GM23338 (cell line): Measurements from ENCODE around the gene WDR41. TPM values are rescaled to one million over a fixed set of nuclear protein-coding genes. Genes with fewer than 3 reads are reported as not detected.
"Not testable (repeated sequence)": the region's sequence is repeated elsewhere in the genome, so short reads cannot be mapped to it uniquely, and the experiment has no call there.

Source experiments
- ATAC-seq: fragments of 200-7000 bp; cut with Tn5 transposase; 3 replicates; pipeline ENCODE4 v1.9.1; 2020
- DNase-seq: peaks from one replicate; pipeline ENCODE4 v3.0.0-alpha.2; 2015; ENCODE audit warnings: low spot score
- H2AFZ ChIP-seq: fragments of 200-600 bp; sonication (generic); 2 replicates; pipeline ENCODE4 v1.8.0; 2016; ENCODE audit warnings: antibody characterized with exemption, mild to moderate bottlenecking, moderate library complexity
- H3F3A ChIP-seq: fragments of 200-600 bp; sonication (generic); replicated peaks from 2 replicates; pipeline ENCODE4 v1.8.0; 2017; ENCODE audit warnings: antibody characterized with exemption, mixed run types, low read depth
- H3K27ac ChIP-seq: fragments of 200-600 bp; sonication (generic); 2 replicates; pipeline ENCODE4 v1.6.1; 2016; ENCODE audit warnings: low read depth
- H3K27me3 ChIP-seq: fragments of 200-600 bp; sonication (generic); 2 replicates; pipeline ENCODE4 v1.8.0; 2016; ENCODE audit warnings: mild to moderate bottlenecking, mixed run types, moderate library complexity; ENCODE audit not compliant: insufficient read depth
- H3K36me3 ChIP-seq: fragments of 200-600 bp; sonication (generic); 2 replicates; pipeline ENCODE4 v1.8.0; 2016; ENCODE audit warnings: mild to moderate bottlenecking; ENCODE audit not compliant: insufficient read depth
- H3K4me1 ChIP-seq: fragments of 200-600 bp; sonication (generic); 2 replicates; pipeline ENCODE4 v1.8.0; 2016; ENCODE audit warnings: mild to moderate bottlenecking, moderate library complexity; ENCODE audit not compliant: insufficient read depth
- H3K4me2 ChIP-seq: fragments of 200-600 bp; sonication (generic); 2 replicates; pipeline ENCODE4 v1.7.1; 2017; ENCODE audit warnings: mixed run types
- H3K4me3 ChIP-seq: fragments of 200-600 bp; sonication (generic); 2 replicates; pipeline ENCODE4 v1.6.1; 2016; ENCODE audit warnings: mixed run types
- H3K79me2 ChIP-seq: fragments of 200-600 bp; sonication (generic); replicated peaks from 2 replicates; pipeline ENCODE4 v1.8.0; 2017; ENCODE audit warnings: mild to moderate bottlenecking; ENCODE audit not compliant: insufficient read depth
- H3K9me2 ChIP-seq: fragments of 200-600 bp; sonication (generic); 2 replicates; pipeline ENCODE4 v1.8.0; 2017; ENCODE audit not compliant: insufficient read depth
- H4K20me1 ChIP-seq: fragments of 200-600 bp; sonication (generic); replicated peaks from 2 replicates; pipeline ENCODE4 v1.8.0; 2017; ENCODE audit warnings: mild to moderate bottlenecking; ENCODE audit not compliant: insufficient read depth
- H3K27ac Mint-ChIP-seq: 2 replicates; pipeline ENCODE4 v1.8.0; 2020; ENCODE audit warnings: inconsistent platforms, mild to moderate bottlenecking, moderate library complexity, mixed read lengths
- H3K27me3 Mint-ChIP-seq: 3 replicates; pipeline ENCODE4 v1.8.0; 2022; ENCODE audit warnings: low read depth, mild to moderate bottlenecking, moderate library complexity, mixed read lengths, inconsistent platforms; ENCODE audit not compliant: insufficient read depth, poor library complexity
- H3K36me3 Mint-ChIP-seq: 3 replicates; pipeline ENCODE4 v1.8.0; 2021; ENCODE audit warnings: low read depth, mild to moderate bottlenecking, inconsistent platforms, moderate library complexity, mixed read lengths
- H3K4me1 Mint-ChIP-seq: 3 replicates; pipeline ENCODE4 v1.8.0; 2020; ENCODE audit warnings: mild to moderate bottlenecking, inconsistent platforms, mixed read lengths
- H3K4me3 Mint-ChIP-seq: 3 replicates; pipeline ENCODE4 v1.8.0; 2021; ENCODE audit warnings: moderate library complexity, mild to moderate bottlenecking, inconsistent platforms, mixed read lengths
- H3K9me3 Mint-ChIP-seq: 3 replicates; pipeline ENCODE4 v1.8.0; 2020; ENCODE audit warnings: moderate library complexity, mild to moderate bottlenecking, inconsistent platforms, mixed read lengths
- EZH2 ChIP-seq: fragments of 200-600 bp; sonication (generic); IDR thresholded peaks from one replicate; pipeline ENCODE4 v1.8.0; 2017; ENCODE audit warnings: antibody characterized with exemption, mild to moderate bottlenecking, low read depth; ENCODE audit not compliant: unreplicated experiment
- EZH2phosphoT487 ChIP-seq: fragments of 200-600 bp; sonication (generic); IDR thresholded peaks from one replicate; pipeline ENCODE4 v1.8.1; 2018; ENCODE audit warnings: antibody characterized with exemption; ENCODE audit not compliant: unreplicated experiment
- ZNF114 ChIP-seq: fragments of 250-450 bp; sonication (Bioruptor Pico); IDR thresholded peaks from 2 replicates; pipeline ENCODE4 v1.5.0; 2020; ENCODE audit warnings: mild to moderate bottlenecking, moderate library complexity
- polyA plus RNA-seq: library from polyadenylated mRNA; unstranded; fragments of >200 nt; fragmentation: Nextera tagmentation; extraction: Ambion mirVana; gene quantifications from 2 replicates; pipeline ENCODE4 v1.2.1, GENCODE V29; 2016
- total RNA-seq: library from RNA; depleted of rRNA; stranded (reverse); fragments of >200 nt; shearing (Covaris generic); gene quantifications from 2 replicates; pipeline ENCODE4 v1.2.3, GENCODE V29; 2014
- TF ChIP-seq, protein P1 (sequence below): fragments of 250-450 bp; sonication (Bioruptor Pico); IDR thresholded peaks from 2 replicates; pipeline ENCODE4 v1.5.0; 2020; ENCODE audit warnings: mild to moderate bottlenecking, moderate library complexity
- TF ChIP-seq, protein P2 (sequence below): IDR thresholded peaks from one replicate; pipeline ENCODE4 v1.6.1; 2018; ENCODE audit warnings: antibody characterized with exemption; ENCODE audit not compliant: unreplicated experiment

Gene WDR41
- total and polyA plus RNA-seq, 2 experiments from 2014 or later, result 19.1 to 40.4 TPM

DNA sequence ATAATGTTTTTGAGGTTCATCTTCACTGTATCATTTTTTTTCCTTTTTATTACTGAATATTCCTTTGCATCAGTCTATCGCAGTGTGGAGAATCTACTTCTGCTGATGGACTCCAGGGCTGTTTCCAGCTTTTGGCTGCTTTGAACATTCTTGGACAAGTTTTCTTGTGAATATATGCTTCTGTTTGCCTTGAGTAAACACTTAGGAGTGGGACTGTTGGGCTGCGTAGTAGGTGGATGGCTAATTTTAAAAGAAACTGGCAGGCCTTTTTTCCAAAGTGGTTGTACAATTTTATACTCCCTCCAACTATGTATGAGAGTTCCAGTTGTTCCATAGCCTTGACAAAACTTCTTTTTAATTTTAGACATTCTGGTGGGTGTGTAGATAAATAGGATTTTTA is 102.4 kb downstream of the WDR41 start (continued):
- TF ChIP-seq, protein P1, sequence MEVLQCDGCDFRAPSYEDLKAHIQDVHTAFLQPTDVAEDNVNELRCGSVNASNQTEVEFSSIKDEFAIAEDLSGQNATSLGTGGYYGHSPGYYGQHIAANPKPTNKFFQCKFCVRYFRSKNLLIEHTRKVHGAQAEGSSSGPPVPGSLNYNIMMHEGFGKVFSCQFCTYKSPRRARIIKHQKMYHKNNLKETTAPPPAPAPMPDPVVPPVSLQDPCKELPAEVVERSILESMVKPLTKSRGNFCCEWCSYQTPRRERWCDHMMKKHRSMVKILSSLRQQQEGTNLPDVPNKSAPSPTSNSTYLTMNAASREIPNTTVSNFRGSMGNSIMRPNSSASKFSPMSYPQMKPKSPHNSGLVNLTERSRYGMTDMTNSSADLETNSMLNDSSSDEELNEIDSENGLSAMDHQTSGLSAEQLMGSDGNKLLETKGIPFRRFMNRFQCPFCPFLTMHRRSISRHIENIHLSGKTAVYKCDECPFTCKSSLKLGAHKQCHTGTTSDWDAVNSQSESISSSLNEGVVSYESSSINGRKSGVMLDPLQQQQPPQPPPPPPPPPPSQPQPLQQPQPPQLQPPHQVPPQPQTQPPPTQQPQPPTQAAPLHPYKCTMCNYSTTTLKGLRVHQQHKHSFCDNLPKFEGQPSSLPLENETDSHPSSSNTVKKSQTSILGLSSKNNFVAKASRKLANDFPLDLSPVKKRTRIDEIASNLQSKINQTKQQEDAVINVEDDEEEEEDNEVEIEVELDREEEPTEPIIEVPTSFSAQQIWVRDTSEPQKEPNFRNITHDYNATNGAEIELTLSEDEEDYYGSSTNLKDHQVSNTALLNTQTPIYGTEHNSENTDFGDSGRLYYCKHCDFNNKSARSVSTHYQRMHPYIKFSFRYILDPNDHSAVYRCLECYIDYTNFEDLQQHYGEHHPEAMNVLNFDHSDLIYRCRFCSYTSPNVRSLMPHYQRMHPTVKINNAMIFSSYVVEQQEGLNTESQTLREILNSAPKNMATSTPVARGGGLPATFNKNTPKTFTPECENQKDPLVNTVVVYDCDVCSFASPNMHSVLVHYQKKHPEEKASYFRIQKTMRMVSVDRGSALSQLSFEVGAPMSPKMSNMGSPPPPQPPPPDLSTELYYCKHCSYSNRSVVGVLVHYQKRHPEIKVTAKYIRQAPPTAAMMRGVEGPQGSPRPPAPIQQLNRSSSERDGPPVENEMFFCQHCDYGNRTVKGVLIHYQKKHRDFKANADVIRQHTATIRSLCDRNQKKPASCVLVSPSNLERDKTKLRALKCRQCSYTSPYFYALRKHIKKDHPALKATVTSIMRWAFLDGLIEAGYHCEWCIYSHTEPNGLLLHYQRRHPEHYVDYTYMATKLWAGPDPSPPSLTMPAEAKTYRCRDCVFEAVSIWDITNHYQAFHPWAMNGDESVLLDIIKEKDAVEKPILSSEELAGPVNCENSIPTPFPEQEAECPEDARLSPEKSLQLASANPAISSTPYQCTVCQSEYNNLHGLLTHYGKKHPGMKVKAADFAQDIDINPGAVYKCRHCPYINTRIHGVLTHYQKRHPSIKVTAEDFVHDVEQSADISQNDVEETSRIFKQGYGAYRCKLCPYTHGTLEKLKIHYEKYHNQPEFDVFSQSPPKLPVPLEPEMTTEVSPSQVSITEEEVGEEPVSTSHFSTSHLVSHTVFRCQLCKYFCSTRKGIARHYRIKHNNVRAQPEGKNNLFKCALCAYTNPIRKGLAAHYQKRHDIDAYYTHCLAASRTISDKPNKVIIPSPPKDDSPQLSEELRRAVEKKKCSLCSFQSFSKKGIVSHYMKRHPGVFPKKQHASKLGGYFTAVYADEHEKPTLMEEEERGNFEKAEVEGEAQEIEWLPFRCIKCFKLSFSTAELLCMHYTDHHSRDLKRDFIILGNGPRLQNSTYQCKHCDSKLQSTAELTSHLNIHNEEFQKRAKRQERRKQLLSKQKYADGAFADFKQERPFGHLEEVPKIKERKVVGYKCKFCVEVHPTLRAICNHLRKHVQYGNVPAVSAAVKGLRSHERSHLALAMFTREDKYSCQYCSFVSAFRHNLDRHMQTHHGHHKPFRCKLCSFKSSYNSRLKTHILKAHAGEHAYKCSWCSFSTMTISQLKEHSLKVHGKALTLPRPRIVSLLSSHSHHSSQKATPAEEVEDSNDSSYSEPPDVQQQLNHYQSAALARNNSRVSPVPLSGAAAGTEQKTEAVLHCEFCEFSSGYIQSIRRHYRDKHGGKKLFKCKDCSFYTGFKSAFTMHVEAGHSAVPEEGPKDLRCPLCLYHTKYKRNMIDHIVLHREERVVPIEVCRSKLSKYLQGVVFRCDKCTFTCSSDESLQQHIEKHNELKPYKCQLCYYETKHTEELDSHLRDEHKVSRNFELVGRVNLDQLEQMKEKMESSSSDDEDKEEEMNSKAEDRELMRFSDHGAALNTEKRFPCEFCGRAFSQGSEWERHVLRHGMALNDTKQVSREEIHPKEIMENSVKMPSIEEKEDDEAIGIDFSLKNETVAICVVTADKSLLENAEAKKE (CRISPR knock-in tag), result no peak
- TF ChIP-seq EZH2 (no peak), EZH2phosphoT487 (no peak), ZNF114 (CRISPR knock-in tag) (no peak)
- TF ChIP-seq, protein P2, sequence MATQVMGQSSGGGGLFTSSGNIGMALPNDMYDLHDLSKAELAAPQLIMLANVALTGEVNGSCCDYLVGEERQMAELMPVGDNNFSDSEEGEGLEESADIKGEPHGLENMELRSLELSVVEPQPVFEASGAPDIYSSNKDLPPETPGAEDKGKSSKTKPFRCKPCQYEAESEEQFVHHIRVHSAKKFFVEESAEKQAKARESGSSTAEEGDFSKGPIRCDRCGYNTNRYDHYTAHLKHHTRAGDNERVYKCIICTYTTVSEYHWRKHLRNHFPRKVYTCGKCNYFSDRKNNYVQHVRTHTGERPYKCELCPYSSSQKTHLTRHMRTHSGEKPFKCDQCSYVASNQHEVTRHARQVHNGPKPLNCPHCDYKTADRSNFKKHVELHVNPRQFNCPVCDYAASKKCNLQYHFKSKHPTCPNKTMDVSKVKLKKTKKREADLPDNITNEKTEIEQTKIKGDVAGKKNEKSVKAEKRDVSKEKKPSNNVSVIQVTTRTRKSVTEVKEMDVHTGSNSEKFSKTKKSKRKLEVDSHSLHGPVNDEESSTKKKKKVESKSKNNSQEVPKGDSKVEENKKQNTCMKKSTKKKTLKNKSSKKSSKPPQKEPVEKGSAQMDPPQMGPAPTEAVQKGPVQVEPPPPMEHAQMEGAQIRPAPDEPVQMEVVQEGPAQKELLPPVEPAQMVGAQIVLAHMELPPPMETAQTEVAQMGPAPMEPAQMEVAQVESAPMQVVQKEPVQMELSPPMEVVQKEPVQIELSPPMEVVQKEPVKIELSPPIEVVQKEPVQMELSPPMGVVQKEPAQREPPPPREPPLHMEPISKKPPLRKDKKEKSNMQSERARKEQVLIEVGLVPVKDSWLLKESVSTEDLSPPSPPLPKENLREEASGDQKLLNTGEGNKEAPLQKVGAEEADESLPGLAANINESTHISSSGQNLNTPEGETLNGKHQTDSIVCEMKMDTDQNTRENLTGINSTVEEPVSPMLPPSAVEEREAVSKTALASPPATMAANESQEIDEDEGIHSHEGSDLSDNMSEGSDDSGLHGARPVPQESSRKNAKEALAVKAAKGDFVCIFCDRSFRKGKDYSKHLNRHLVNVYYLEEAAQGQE, result no peak

DNA sequence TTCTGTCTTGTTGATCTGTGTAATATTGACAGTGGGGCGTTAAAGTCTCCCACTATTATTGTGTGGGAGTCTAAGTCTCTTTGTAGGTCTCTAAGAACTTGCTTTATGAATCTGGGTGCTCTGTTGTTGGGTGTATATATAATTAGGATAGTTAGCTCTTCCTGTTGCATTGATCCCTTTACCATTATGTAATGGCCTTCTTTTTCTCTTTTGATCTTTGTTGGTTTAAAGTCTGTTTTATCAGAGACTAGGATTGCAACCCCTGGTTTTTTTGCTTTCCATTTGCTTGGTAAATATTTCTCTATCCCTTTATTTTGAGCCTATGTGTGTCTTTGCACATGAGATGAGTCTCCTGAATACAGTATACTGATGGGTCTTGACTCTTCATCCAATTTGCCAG is 105.8 kb downstream of the WDR41 start:
- H3K27me3 Mint-ChIP-seq, H3K36me3 Mint-ChIP-seq, DNase-seq, H3K9me2 ChIP-seq, H3F3A ChIP-seq, H3K4me3 Mint-ChIP-seq, ATAC-seq, H4K20me1 ChIP-seq, H3K27me3 ChIP-seq, H3K36me3 ChIP-seq, H3K4me1 Mint-ChIP-seq, H3K9me3 Mint-ChIP-seq, H3K4me1 ChIP-seq, H3K79me2 ChIP-seq, H2AFZ ChIP-seq, H3K27ac Mint-ChIP-seq, H3K4me3 ChIP-seq, H3K27ac ChIP-seq, H3K4me2 ChIP-seq: not testable (repeated sequence)

DNA sequence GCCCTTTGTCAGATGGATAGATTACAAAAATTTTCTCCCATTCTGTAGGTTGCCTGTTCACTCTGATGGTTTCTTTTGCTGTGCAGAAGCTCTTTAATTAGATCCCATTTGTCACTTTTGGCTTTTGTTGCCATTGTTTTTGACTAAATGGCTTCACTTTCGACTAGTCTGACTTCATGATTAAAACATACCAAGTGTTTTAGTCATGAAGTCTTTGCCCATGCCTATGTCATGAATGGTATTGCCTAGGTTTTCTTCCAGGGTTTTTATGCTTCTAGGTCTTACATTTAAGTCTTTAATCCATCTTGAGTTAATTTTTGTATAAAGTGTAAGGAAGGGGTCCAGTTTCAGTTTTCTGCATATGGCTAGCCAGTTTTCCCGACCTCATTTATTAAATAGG is 108.8 kb downstream of the WDR41 start:
- H3K4me1 Mint-ChIP-seq, result peaks cover 14% of the 10 kb centered on the region; the same call in 2 of the 3 replicates
- H3K27me3 ChIP-seq, H4K20me1 ChIP-seq, DNase-seq, H3K27ac Mint-ChIP-seq, H3K27me3 Mint-ChIP-seq, H2AFZ ChIP-seq, H3K79me2 ChIP-seq, H3F3A ChIP-seq, ATAC-seq, H3K9me2 ChIP-seq, H3K4me1 ChIP-seq, H3K4me3 ChIP-seq, H3K4me3 Mint-ChIP-seq, H3K9me3 Mint-ChIP-seq, H3K36me3 ChIP-seq, H3K27ac ChIP-seq, H3K36me3 Mint-ChIP-seq, H3K4me2 ChIP-seq: not testable (repeated sequence)
